ENCODE data around the gene CYB5R3. TPM values are rescaled to one million over a fixed set of nuclear protein-coding genes. Genes with fewer than 3 reads are reported as not detected.

The CYB5R3 gene
- total and polyA plus RNA-seq, 2 donors (not counting 1 experiment from before 2014, with no cell fraction given): 82.1 to 298 TPM

DNA sequence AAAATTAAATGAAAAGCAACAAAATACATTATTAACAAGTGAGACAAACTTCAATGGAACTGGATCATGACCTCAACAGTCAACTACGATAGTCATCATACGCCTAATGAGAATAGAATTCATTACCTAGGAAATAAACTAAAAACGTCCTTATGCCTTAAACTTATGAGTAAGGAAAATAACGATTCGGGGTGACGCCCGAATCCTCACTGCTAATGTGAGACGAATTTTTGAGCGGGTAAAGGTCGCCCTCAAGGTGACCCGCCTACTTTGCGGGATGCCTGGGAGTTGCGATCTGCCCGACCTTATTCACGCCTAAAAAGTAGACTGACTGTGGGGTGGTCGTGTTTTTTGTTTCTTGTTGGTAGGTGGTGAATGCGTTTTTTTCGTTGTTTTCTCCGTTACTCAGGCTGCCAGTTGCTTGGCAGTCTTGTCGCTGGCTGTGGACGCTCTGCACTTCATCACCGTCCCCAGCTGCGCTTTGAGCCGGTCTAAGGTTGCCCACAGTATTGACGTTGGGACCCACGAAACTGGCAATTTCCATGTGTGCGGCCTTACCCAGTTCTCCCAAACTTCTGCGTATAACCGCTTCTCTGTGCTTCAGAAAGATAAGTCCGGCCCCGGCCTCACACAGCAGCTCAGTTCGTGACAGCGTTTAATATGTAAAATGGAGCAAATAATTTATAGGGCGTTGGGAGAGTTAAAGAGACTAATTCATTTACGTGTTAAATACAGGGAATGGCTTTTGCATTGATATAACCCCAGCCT, 33.9 kb downstream of the CYB5R3 start:
- no peaks in the 10 kb centered on the region for H3K27me3 ChIP-seq (ENCODE audit: control insufficient read depth, insufficient read depth, low read length)
- H4K20me1 ChIP-seq (ENCODE audit: control insufficient read depth, extremely low read depth, insufficient read depth, low read length): no peaks in the 10 kb centered on the region
- peak; percentile 99 to 100 for DNase-seq (ENCODE audit: low read depth in 2 of 2)
- peaks cover 8% of the 10 kb centered on the region for H3K36me3 ChIP-seq (ENCODE audit: control insufficient read depth, insufficient read depth, low read length)
- peak overlapping the region; percentile 97 for H3K27ac ChIP-seq (ENCODE audit: insufficient read depth, low read length)
- H3K4me2 ChIP-seq (ENCODE audit: extremely low read depth, insufficient read depth, low read length): peak overlapping the region; percentile 46
- no peaks in the 10 kb centered on the region for H3K9me3 ChIP-seq (ENCODE audit: control insufficient read depth, insufficient read depth, low read depth, low read length)
- peaks cover 20% of the 10 kb centered on the region for H3K4me1 ChIP-seq (ENCODE audit: control insufficient read depth, extremely low read depth, insufficient read depth, low read length)
- TF ChIP-seq EZH2 (IDR thresholded peaks at IDR 0.05; ENCODE audit: low read length, missing control alignments): no peak
- TF ChIP-seq, protein P1, sequence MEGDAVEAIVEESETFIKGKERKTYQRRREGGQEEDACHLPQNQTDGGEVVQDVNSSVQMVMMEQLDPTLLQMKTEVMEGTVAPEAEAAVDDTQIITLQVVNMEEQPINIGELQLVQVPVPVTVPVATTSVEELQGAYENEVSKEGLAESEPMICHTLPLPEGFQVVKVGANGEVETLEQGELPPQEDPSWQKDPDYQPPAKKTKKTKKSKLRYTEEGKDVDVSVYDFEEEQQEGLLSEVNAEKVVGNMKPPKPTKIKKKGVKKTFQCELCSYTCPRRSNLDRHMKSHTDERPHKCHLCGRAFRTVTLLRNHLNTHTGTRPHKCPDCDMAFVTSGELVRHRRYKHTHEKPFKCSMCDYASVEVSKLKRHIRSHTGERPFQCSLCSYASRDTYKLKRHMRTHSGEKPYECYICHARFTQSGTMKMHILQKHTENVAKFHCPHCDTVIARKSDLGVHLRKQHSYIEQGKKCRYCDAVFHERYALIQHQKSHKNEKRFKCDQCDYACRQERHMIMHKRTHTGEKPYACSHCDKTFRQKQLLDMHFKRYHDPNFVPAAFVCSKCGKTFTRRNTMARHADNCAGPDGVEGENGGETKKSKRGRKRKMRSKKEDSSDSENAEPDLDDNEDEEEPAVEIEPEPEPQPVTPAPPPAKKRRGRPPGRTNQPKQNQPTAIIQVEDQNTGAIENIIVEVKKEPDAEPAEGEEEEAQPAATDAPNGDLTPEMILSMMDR (conservative IDR thresholded peaks at IDR 0.05 in 1 of 2, IDR thresholded peaks at IDR 0.05 in 1 of 2; ENCODE audit: low read depth in 1 of 2, low read length in 2 of 2): no peak
- H3K79me2 ChIP-seq (ENCODE audit: control insufficient read depth, insufficient read depth, low read length): peaks cover 38% of the 10 kb centered on the region
- H3K4me3 ChIP-seq (replicated peaks in 1 of 4; ENCODE audit: control extremely low read depth in 1 of 4, insufficient read depth in 1 of 4, low read depth in 3 of 4, low read length in 4 of 4): peak overlapping the region in 3 of 4 experiments; percentile 46 to 82 (median 66)
- peak overlapping the region; percentile 96 for H3K9ac ChIP-seq (ENCODE audit: insufficient read depth, low read length)
- H2AFZ ChIP-seq (ENCODE audit: low read length): no peak overlapping the region

DNA sequence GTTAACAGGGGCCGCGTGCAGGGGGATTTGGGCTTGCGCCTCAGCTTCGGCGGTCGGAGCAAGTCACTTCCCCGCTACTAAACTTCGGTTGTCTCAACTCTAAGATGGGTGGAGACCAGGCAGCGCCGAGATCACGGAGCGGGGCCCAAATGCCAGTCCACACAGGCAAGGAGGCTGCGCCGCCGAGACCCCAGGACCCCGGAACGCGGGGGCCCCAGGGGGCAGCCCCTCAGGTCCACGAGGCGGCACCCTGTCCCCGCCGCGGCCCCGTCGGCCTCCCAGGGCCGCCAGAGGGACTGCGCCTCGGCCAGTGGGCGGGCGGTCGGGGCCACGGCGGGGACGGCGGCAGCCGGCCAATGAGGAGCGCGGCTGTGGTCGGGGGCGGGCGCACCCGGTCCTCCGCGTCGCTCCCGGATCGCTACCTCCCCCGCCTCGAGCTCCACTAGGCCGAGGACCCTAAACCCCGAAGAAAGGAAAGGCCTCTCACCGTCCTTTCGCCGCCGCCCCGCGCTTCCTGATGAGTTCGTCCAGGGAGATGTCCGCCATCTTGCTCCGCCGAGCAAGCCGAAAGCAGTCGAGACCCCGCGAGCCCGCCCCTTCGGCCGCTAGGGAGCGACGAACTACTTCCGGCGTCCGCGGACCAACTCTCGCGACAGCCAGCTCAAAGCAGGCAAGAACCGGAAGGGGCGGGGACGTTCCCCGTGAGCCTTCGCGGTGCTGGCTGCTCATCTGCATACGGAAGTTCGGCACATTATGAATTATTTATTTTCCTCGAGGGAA, 34.7 kb downstream of the CYB5R3 start, which contains the start of gene POLDIP3:
Gene POLDIP3, minus strand, starts transcription at position 572 of the 780 bp plus-strand sequence. Its CDS starts 26 bp downstream, at position 546.
- peaks cover 22% of the 10 kb centered on the region for H3K4me1 ChIP-seq (ENCODE audit: control insufficient read depth, extremely low read depth, insufficient read depth, low read length)
- peaks cover 42% of the 10 kb centered on the region for H3K79me2 ChIP-seq (ENCODE audit: control insufficient read depth, insufficient read depth, low read length)
- H2AFZ ChIP-seq (ENCODE audit: low read length): peak within 1 kb of the TSS; percentile 61
- H3K9me3 ChIP-seq (ENCODE audit: control insufficient read depth, insufficient read depth, low read depth, low read length): no peaks in the 10 kb centered on the region
- peak within 1 kb of the TSS; percentile 89 for H3K4me2 ChIP-seq (ENCODE audit: extremely low read depth, insufficient read depth, low read length)
- peak within 1 kb of the TSS; percentile 97 for H3K27ac ChIP-seq (ENCODE audit: insufficient read depth, low read length)
- peaks cover under 1% of the 10 kb centered on the region for H3K36me3 ChIP-seq (ENCODE audit: control insufficient read depth, insufficient read depth, low read length)
- TF ChIP-seq EZH2 (IDR thresholded peaks at IDR 0.05; ENCODE audit: low read length, missing control alignments): no peak
- TF ChIP-seq, protein P1 (conservative IDR thresholded peaks at IDR 0.05 in 1 of 2, IDR thresholded peaks at IDR 0.05 in 1 of 2; ENCODE audit: low read depth in 1 of 2, low read length in 2 of 2): peak in 1 of 2 donors; percentile 21
- H3K27me3 ChIP-seq (ENCODE audit: control insufficient read depth, insufficient read depth, low read length): no peaks in the 10 kb centered on the region
- peak within 1 kb of the TSS; percentile 66 to 84 (median 76) for H3K4me3 ChIP-seq (replicated peaks in 1 of 4; ENCODE audit: control extremely low read depth in 1 of 4, insufficient read depth in 1 of 4, low read depth in 3 of 4, low read length in 4 of 4)
- DNase-seq (ENCODE audit: low read depth in 2 of 2): peak; percentile 96 to 99
- H3K9ac ChIP-seq (ENCODE audit: insufficient read depth, low read length): peak within 1 kb of the TSS; percentile 96
- no peaks in the 10 kb centered on the region for H4K20me1 ChIP-seq (ENCODE audit: control insufficient read depth, extremely low read depth, insufficient read depth, low read length)

DNA sequence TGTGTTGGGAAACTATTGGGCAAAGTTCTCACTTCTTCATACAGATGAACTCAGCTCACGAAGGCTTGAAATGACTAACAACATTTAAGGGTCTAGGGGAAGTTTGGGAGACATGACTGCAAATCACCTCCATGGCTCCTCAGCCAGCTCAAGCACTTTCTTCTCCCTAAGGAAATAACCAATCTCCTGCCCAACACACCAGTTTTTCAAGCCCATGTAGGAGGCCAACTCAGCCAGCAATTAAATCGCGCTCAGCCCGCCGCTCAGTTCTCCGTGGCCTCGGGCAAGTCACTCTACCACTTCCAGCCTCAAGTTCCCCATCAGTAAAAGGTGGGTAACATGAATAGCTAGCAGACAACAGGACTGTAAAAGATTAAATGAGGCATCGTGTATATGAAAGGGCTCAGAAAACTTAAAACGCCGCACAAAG, 35.3 kb downstream of the CYB5R3 start:
- Histone ChIP-seq H3K36me3 (ENCODE audit: control insufficient read depth, insufficient read depth, low read length) (no peaks in the 10 kb centered on the region), H2AFZ (ENCODE audit: low read length) (no peak overlapping the region), H3K4me3 (replicated peaks in 1 of 4; ENCODE audit: control extremely low read depth in 1 of 4, insufficient read depth in 1 of 4, low read depth in 3 of 4, low read length in 4 of 4) (peak overlapping the region; percentile 66 to 84 (median 76)), H3K27me3 (ENCODE audit: control insufficient read depth, insufficient read depth, low read length) (no peaks in the 10 kb centered on the region), H3K9me3 (ENCODE audit: control insufficient read depth, insufficient read depth, low read depth, low read length) (no peaks in the 10 kb centered on the region), H3K4me2 (ENCODE audit: extremely low read depth, insufficient read depth, low read length) (peak overlapping the region; percentile 89), H3K9ac (ENCODE audit: insufficient read depth, low read length) (peak overlapping the region; percentile 96), H3K79me2 (ENCODE audit: control insufficient read depth, insufficient read depth, low read length) (peaks cover 48% of the 10 kb centered on the region), H3K4me1 (ENCODE audit: control insufficient read depth, extremely low read depth, insufficient read depth, low read length) (peaks cover 28% of the 10 kb centered on the region), H4K20me1 (ENCODE audit: control insufficient read depth, extremely low read depth, insufficient read depth, low read length) (no peaks in the 10 kb centered on the region), H3K27ac (ENCODE audit: insufficient read depth, low read length) (peak overlapping the region; percentile 97)
- peak in 1 of 2 donors; percentile 28 for DNase-seq (ENCODE audit: low read depth in 2 of 2)
- no peak for TF ChIP-seq EZH2 (IDR thresholded peaks at IDR 0.05; ENCODE audit: low read length, missing control alignments)
- TF ChIP-seq, protein P1 (conservative IDR thresholded peaks at IDR 0.05 in 1 of 2, IDR thresholded peaks at IDR 0.05 in 1 of 2; ENCODE audit: low read depth in 1 of 2, low read length in 2 of 2): no peak
